Heart left ventricle (tissue), 13 donors: ENCODE measurements around the gene TTLL10.

Experiments used
- CTCF ChIP-seq, 12 donors: fragments of 200-600 bp; sonication (generic) in 4 of 12; IDR thresholded peaks; one replicate each; pipeline versions ENCODE4 v1.5.0 to v1.8.0; 2018 to 2022; ENCODE audit warnings: antibody characterized with exemption in 12 of 12, mild to moderate bottlenecking in 5 of 12
- POLR2A ChIP-seq, 2 donors: fragments of 450-650 bp; IDR thresholded peaks; one replicate each; pipeline ENCODE4 v1.6.1; 2017; ENCODE audit warnings: antibody characterized with exemption in 2 of 2, mild to moderate bottlenecking in 2 of 2, moderate library complexity in 2 of 2
- donor health status: ischemic (EF 13 %, LVEDD 7.1; RV severe dilation, severe dysfunction).
- donor health status: DM: no; HTN: yes; CAD: no.
- donor health status: DM: no; HTN: no; CAD: no.
- donor health status: ischemic (EF 25% LVEDD 6.9; RV normal size, moderate dysfunction).
- donor health status: ischemic (EF 25% LVEDD 5.7; RV mildly dilated, moderate dysfunction).
- donor health status: ischemic (EF 35%, LVEDD 5.7; RV mildly dilated, moderate dysfunction).
- donor health status: nonischemic (EF 11% LVEDD 7.7; RV severe dilation, severe dysfunction).
- donor health status: DM: yes; HTN: yes; CAD: no.
- donor health status: PGD.
- donor health status: ischemic (EF 29% LVEDD 5.4; RV normal size, mild dysfunction).
- donor health status: nonischemic (EF 23%, LVEDD 6.1; RV moderate dilation, normal function).

- TF ChIP-seq CTCF (IDR thresholded peaks at IDR 0.05), result no peak
- no peak for TF ChIP-seq POLR2A (IDR thresholded peaks at IDR 0.05)
These were observed 6.9 kb upstream of the TTLL10 start for GRCh38 chr1:1166642-1167397.
